H9 (cell line): ENCODE data around the gene SDK2. TPM values are rescaled to one million over a fixed set of nuclear protein-coding genes. Genes with fewer than 3 reads are reported as not detected.

Experiments
- DNase-seq: peaks from one replicate; pipeline ENCODE4 v3.0.0-alpha.2; 2017
- H2AFZ ChIP-seq: one replicate; pipeline ENCODE4 v1.6.1; 2013; ENCODE audit warnings: mild to moderate bottlenecking, low read length, control low read depth, moderate library complexity
- H2AK5ac ChIP-seq: 2 replicates; pipeline ENCODE4 v1.6.1; 2013; ENCODE audit warnings: low read length, control low read depth, mixed read lengths; ENCODE audit not compliant: insufficient read length
- H2BK120ac ChIP-seq: one replicate; pipeline ENCODE4 v1.6.1; 2013; ENCODE audit warnings: low read depth, mild to moderate bottlenecking, low read length, control low read depth, inconsistent platforms; ENCODE audit not compliant: poor library complexity, severe bottlenecking
- H2BK12ac ChIP-seq: 2 replicates; pipeline ENCODE4 v1.6.1; 2013; ENCODE audit warnings: low read length, control low read depth, mixed read lengths, low read depth; ENCODE audit not compliant: insufficient read length
- H2BK15ac ChIP-seq: 2 replicates; pipeline ENCODE4 v1.6.1; 2013; ENCODE audit warnings: low read depth, low read length, control low read depth
- H2BK20ac ChIP-seq: one replicate; pipeline ENCODE4 v1.6.1; 2013; ENCODE audit warnings: low read depth, mild to moderate bottlenecking, low read length, control low read depth, inconsistent platforms; ENCODE audit not compliant: poor library complexity, severe bottlenecking
- H2BK5ac ChIP-seq: 2 replicates; pipeline ENCODE4 v1.6.1; 2013; ENCODE audit warnings: low read length, control low read depth, mixed read lengths; ENCODE audit not compliant: insufficient read length
- H3K14ac ChIP-seq: 2 replicates; pipeline ENCODE4 v1.6.1; 2013; ENCODE audit warnings: low read length, control low read depth; ENCODE audit not compliant: insufficient read depth
- H3K18ac ChIP-seq: 2 replicates; pipeline ENCODE4 v1.6.1; 2013; ENCODE audit warnings: low read depth, mild to moderate bottlenecking, mixed read lengths, low read length, control low read depth; ENCODE audit not compliant: insufficient read length
- H3K23ac ChIP-seq: 2 replicates; pipeline ENCODE4 v1.6.1; 2013; ENCODE audit warnings: low read length, control low read depth, mixed read lengths, low read depth; ENCODE audit not compliant: insufficient read length
- H3K23me2 ChIP-seq: 2 replicates; pipeline ENCODE4 v1.6.1; 2013; ENCODE audit warnings: low read depth, mild to moderate bottlenecking, mixed read lengths, low read length, control low read depth; ENCODE audit not compliant: insufficient read length, poor library complexity, severe bottlenecking
- H3K27ac ChIP-seq: 2 replicates; pipeline ENCODE4 v1.5.1; 2013; ENCODE audit warnings: low read length, control low read depth, mixed read lengths, low read depth; ENCODE audit not compliant: insufficient read length
- H3K27me3 ChIP-seq: 2 replicates; pipeline ENCODE4 v1.6.1; 2013; ENCODE audit warnings: low read length, control low read depth, inconsistent platforms; ENCODE audit not compliant: insufficient read depth
- H3K4ac ChIP-seq: 2 replicates; pipeline ENCODE4 v1.6.1; 2013; ENCODE audit warnings: low read depth, mild to moderate bottlenecking, control low read depth, inconsistent platforms, low read length, moderate library complexity
- H3K4me1 ChIP-seq: 2 replicates; pipeline ENCODE4 v1.6.1; 2013; ENCODE audit warnings: low read length, control low read depth, inconsistent platforms; ENCODE audit not compliant: insufficient read depth
- H3K4me2 ChIP-seq: 2 replicates; pipeline ENCODE4 v1.6.1; 2013; ENCODE audit warnings: low read length, control low read depth, mixed read lengths; ENCODE audit not compliant: insufficient read length, insufficient read depth
- H3K56ac ChIP-seq: 2 replicates; pipeline ENCODE4 v1.6.1; 2013; ENCODE audit warnings: low read depth, mild to moderate bottlenecking, mixed read lengths, low read length, control low read depth; ENCODE audit not compliant: insufficient read length
- H3K79me1 ChIP-seq: 2 replicates; pipeline ENCODE4 v1.6.1; 2013; ENCODE audit warnings: low read depth, mild to moderate bottlenecking, moderate library complexity, low read length, control low read depth, inconsistent platforms; ENCODE audit not compliant: insufficient read depth, poor library complexity, severe bottlenecking
- H3K79me2 ChIP-seq: 2 replicates; pipeline ENCODE4 v1.6.1; 2013; ENCODE audit warnings: low read length, control low read depth, inconsistent platforms; ENCODE audit not compliant: insufficient read depth
- H3K9ac ChIP-seq: 2 replicates; pipeline ENCODE4 v1.6.1; 2013; ENCODE audit warnings: low read length, control low read depth, mixed read lengths; ENCODE audit not compliant: insufficient read length; ENCODE audit errors: extremely low read depth
- H3K9me3 ChIP-seq: one replicate; pipeline ENCODE4 v1.6.1; 2013; ENCODE audit warnings: low read depth, low read length, inconsistent platforms; ENCODE audit not compliant: control insufficient read depth
- H3T11ph ChIP-seq: one replicate; pipeline ENCODE4 v1.6.1; 2013; ENCODE audit warnings: mild to moderate bottlenecking, low read length, control low read depth, inconsistent platforms
- H4K20me1 ChIP-seq: one replicate; pipeline ENCODE4 v1.6.1; 2013; ENCODE audit not compliant: control insufficient read depth, insufficient read length, insufficient read depth
- H4K5ac ChIP-seq: 2 replicates; pipeline ENCODE4 v1.6.1; 2013; ENCODE audit warnings: low read depth, mild to moderate bottlenecking, mixed read lengths, low read length, control low read depth; ENCODE audit not compliant: insufficient read length
- H4K8ac ChIP-seq: replicated peaks from 2 replicates; pipeline ENCODE4 v1.6.1; 2013; ENCODE audit warnings: low read length, control low read depth, mixed read lengths, low read depth; ENCODE audit not compliant: insufficient read length
- H4K91ac ChIP-seq: 2 replicates; pipeline ENCODE4 v1.6.1; 2013; ENCODE audit warnings: low read depth, mild to moderate bottlenecking, moderate library complexity, mixed read lengths, low read length, control low read depth; ENCODE audit not compliant: insufficient read length
- H3K27ac Mint-ChIP-seq, 3 experiments: 2 replicates in 2 of 3; 3 replicates in 1 of 3; pipeline ENCODE4 v1.8.0; 2020 to 2021; ENCODE audit warnings: mixed read lengths in 3 of 3, mild to moderate bottlenecking in 1 of 3, moderate library complexity in 1 of 3
- H3K27me3 Mint-ChIP-seq: 2 replicates; pipeline ENCODE4 v1.8.0; 2021; ENCODE audit warnings: low read depth, mild to moderate bottlenecking, moderate library complexity, mixed read lengths
- H3K36me3 Mint-ChIP-seq, 3 experiments: 2 replicates in 2 of 3; 3 replicates in 1 of 3; pipeline ENCODE4 v1.8.0; 2020 to 2021; ENCODE audit warnings: low read depth in 3 of 3, mixed read lengths in 3 of 3; ENCODE audit not compliant: insufficient read depth in 1 of 3
- H3K4me1 Mint-ChIP-seq, 2 experiments: 2 replicates each; pipeline ENCODE4 v1.8.0; 2020; ENCODE audit warnings: mixed read lengths in 2 of 2
- H3K4me3 Mint-ChIP-seq, 2 experiments: 2 replicates in 1 of 2; 3 replicates in 1 of 2; pipeline ENCODE4 v1.8.0; 2020 to 2021; ENCODE audit warnings: mild to moderate bottlenecking in 2 of 2, mixed read lengths in 2 of 2, moderate library complexity in 1 of 2
- H3K9me3 Mint-ChIP-seq, 2 experiments: 2 replicates in 1 of 2; 3 replicates in 1 of 2; pipeline ENCODE4 v1.8.0; 2020; ENCODE audit warnings: mild to moderate bottlenecking in 2 of 2, mixed read lengths in 2 of 2, moderate library complexity in 1 of 2
- WGBS: extraction: QIAGEN DNeasy Blood & Tissue Kit; methylation state at CpG from one replicate; pipeline ENCODE4 v1.1.7; 2013; ENCODE audit warnings: missing lambda C conversion rate, low lambda C conversion rate, mixed read lengths; ENCODE audit not compliant: insufficient read length; ENCODE audit errors: extremely low coverage; 5-methylcytosine and 5-hydroxymethylcytosine counted together
- total RNA-seq: library from RNA; stranded (reverse); gene quantifications from 2 replicates; pipeline ENCODE4 v1.2.1, GENCODE V29; 2021
- TF ChIP-seq, protein P1 (sequence below): fragments of 200-600 bp; sonication (generic); conservative IDR thresholded peaks from 3 replicates; pipeline ENCODE4 v1.8.0; 2021; ENCODE audit warnings: antibody characterized with exemption, mild to moderate bottlenecking

Gene SDK2
- total RNA-seq, 1 experiment from 2014 or later, result 9.1 TPM

DNA sequence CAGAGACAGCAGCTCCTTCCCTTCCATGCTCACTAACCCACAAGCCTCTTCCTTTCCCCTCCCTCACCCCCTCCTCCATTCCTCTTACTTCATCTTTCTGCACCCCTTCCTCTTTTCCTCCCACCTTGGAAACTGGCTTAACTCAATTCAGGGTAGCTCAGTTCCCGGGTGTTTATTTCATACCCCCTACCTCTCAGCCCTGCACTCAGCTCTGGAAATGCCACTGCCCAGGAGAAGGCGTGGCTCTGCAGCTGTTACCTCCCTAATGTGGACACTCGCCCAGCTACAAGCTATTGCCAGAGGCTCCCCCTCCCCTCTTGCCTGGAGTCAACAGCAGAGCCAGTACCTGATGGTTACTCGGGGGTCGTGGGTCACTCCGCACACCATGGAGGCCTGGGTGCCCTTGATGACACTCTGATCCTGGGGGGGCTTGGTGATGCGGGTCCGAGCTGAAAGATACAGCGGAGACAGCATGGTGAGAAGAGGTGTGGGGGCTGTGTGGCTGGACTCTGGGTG is 214.0 kb downstream of the SDK2 start:
- H3K23ac ChIP-seq, result no peak overlapping the region
- H3K4ac ChIP-seq, result no peak overlapping the region
- no peak overlapping the region for H3K56ac ChIP-seq
- no peak overlapping the region for H4K5ac ChIP-seq
- Mint-ChIP-seq H3K4me1 (peaks cover 11 to 15% of the 10 kb centered on the region in 2 experiments), H3K36me3 (peaks cover 0 to 4% (median 0%) of the 10 kb centered on the region in 3 experiments; a peak in 1 of 7 replicates), H3K27me3 (no peaks in the 10 kb centered on the region), H3K9me3 (no peaks in the 10 kb centered on the region), H3K4me3 (peak overlapping the region in 1 of 2 experiments; percentile 13; a peak in 1 of 5 replicates), H3K27ac (no peak overlapping the region; a peak in 1 of 7 replicates)
- WGBS, result no CpG with 5 or more reads among the region's 9 CpGs
- no peaks in the 10 kb centered on the region for H4K20me1 ChIP-seq
- no peak overlapping the region for H4K91ac ChIP-seq
- no peaks in the 10 kb centered on the region for H3K79me1 ChIP-seq
- peak; percentile 26 for DNase-seq
- no peak overlapping the region for H2BK20ac ChIP-seq
- H2BK12ac ChIP-seq, result no peak overlapping the region
- no peaks in the 10 kb centered on the region for H3K23me2 ChIP-seq
- H3K27me3 ChIP-seq, result no peaks in the 10 kb centered on the region
- H3K79me2 ChIP-seq, result no peaks in the 10 kb centered on the region
- no peak overlapping the region for H4K8ac ChIP-seq
- no peak overlapping the region for H2BK120ac ChIP-seq
- H3K4me2 ChIP-seq, result no peak overlapping the region
- H2BK15ac ChIP-seq, result no peak overlapping the region
- no peak overlapping the region for H2BK5ac ChIP-seq
- H3K18ac ChIP-seq, result no peak overlapping the region
- H3K9me3 ChIP-seq, result no peaks in the 10 kb centered on the region
- no peak overlapping the region for H3K14ac ChIP-seq
- H3K9ac ChIP-seq, result no peak overlapping the region
- H3K27ac ChIP-seq, result no peak overlapping the region
- no peak overlapping the region for H2AK5ac ChIP-seq
- no peak overlapping the region for H2AFZ ChIP-seq
- no peak overlapping the region for H3T11ph ChIP-seq
- TF ChIP-seq, protein P1, sequence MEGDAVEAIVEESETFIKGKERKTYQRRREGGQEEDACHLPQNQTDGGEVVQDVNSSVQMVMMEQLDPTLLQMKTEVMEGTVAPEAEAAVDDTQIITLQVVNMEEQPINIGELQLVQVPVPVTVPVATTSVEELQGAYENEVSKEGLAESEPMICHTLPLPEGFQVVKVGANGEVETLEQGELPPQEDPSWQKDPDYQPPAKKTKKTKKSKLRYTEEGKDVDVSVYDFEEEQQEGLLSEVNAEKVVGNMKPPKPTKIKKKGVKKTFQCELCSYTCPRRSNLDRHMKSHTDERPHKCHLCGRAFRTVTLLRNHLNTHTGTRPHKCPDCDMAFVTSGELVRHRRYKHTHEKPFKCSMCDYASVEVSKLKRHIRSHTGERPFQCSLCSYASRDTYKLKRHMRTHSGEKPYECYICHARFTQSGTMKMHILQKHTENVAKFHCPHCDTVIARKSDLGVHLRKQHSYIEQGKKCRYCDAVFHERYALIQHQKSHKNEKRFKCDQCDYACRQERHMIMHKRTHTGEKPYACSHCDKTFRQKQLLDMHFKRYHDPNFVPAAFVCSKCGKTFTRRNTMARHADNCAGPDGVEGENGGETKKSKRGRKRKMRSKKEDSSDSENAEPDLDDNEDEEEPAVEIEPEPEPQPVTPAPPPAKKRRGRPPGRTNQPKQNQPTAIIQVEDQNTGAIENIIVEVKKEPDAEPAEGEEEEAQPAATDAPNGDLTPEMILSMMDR, result no peak
- H3K4me1 ChIP-seq, result no peaks in the 10 kb centered on the region
